NCI-H510A treated with DMSO at 0.1 percent for 48 hours (cell line): ENCODE measurements around the gene COL15A1.

Source experiments
- DNase-seq: peaks from one replicate; lab custom pipeline; 2025; lab: John Stamatoyannopoulos, UW

The COL15A1 gene

DNA sequence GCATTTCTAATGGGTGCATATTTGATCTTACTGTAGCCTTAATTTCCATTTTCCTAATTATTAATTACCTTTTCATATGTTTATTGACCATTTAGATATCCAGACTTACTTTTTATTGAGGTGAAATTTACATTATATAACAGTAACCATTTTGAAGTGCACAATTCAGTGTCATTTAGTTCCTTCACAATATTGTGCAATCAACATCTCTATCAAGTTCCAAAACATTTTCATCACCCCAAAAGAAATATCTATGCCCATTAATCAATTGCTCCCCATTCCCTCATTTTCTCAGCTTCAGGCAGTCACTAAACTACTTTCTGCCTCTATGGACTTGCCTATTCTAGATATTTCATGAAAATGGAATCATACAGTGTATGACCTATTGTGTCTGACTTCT lies 5.9 kb downstream of the COL15A1 start:
- no peak for DNase-seq

DNA sequence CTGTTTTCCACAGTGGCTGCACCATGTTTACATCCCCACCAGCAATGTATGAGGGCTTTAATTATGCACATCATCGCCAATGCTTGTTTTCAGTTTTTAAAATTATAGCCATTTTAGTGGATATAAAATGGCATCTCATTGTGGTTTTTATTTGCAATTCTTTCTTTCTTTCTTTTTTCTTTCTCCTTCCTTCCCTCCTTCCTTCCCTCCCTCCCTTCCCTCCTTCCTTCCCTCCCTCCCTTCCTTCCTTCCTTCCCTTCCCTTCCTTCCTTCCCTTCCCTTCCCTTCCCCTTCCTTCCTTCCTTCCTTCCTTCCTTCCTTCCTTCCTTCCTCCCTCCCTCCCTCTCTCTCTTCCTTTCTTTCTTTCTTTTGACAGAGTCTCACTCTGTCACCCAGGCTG lies 6.6 kb downstream of the COL15A1 start:
- no peak for DNase-seq

DNA sequence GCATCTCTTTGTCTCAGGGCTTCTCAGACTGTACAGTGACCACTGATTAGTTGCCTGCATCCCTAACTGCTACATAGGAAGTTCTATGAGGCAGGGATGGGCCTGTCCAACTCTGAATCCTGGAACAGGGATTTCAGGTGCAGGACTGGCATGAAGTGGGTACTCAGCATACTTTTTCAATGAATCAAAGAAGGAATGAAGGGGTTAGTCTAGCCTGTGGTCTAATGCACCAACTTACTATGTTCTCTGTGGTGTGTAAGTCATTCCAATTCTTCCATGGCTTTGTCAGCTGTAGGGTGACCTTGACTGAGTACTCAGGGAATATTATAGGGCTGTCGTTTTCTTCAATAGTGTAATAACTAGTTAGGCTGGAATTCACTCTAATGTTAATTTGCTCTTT lies 8.3 kb downstream of the COL15A1 start:
- no peak for DNase-seq

DNA sequence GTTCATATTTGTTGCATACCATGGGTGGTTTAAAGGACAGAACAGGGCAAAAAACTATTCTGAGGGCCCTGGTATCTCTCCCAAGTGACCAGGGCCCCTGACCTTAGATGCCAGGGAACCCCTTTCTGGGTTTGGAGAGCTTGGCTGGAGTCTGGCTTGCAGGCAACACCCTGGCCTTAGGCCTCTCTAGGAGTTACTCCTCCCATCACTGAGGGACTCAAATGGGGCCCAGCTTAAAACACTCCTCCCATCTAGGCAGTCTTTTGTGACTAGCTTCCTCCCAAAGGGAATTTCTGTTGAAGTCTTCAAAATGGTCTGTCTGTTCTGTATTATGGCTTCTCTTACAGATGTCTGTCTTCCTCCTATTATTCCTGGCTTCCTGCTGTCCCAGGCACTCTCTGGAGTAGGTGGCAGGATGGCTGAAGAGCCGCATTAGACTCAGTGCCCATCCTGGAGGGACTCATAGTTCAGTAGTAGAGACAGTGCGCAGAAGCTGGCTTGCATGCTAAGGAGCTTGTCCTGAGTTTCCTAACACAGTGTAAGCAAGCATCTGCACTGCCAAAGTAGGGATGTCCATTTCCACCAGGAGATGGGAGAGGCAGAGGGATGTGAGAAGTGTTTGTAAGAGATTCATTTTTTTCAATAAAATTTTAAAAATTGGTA lies 10.0 kb downstream of the COL15A1 start:
- no peak for DNase-seq

DNA sequence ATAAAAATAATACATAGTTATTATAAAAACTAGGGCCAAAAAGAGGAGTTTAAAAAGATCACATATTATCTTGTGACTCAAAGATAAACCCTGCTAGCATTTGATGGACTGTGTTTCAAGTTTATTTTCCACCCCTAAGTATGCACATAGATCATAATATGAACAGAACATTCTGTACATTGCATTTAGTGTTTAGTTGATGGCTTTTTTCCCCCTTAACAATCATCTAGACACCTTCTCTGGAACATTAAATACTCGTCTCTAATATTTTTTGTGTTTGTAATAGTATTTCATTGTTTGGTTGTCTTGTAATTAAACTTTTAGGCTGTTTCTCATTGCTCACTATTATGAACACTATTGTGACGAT lies 10.5 kb downstream of the COL15A1 start:
- DNase-seq: no peak

DNA sequence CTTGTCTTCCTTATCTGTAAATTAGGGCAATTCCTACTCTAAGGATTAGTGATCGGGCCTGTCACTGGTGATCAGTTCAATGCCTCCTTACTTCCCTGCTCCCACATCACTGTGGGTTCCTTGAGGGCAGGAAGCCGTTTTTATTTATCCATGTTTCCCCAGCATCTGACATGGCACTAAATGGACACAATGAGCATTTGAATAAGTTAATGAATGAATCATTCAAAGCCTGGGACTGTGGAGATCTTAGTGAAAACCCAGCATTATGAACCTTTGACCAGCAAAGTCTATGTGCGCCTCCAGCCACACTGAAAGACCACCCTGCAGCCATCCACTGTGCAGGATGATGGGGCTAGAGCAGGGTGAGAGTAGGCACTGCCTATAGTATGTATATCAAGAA lies 11.6 kb downstream of the COL15A1 start:
- no peak for DNase-seq

DNA sequence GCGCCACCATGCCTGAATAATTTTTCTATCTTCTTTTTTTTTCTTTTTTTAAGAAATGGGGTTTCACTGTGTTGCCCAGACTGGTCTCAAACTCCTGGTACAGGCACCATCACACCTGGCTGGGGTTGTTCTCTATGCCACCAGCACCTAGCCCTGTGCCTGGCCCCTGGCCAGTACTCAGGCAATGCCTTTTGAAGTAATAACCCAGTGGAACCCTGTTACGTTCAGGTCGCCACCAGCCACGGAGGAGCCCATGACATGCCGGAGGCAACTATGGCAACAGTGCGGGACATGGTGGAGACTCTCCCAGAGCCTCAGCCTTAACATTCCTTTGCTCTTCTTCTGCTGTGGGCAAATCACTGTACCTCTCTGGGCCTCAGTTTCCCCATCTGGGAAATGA lies 14.1 kb downstream of the COL15A1 start:
- DNase-seq: no peak

DNA sequence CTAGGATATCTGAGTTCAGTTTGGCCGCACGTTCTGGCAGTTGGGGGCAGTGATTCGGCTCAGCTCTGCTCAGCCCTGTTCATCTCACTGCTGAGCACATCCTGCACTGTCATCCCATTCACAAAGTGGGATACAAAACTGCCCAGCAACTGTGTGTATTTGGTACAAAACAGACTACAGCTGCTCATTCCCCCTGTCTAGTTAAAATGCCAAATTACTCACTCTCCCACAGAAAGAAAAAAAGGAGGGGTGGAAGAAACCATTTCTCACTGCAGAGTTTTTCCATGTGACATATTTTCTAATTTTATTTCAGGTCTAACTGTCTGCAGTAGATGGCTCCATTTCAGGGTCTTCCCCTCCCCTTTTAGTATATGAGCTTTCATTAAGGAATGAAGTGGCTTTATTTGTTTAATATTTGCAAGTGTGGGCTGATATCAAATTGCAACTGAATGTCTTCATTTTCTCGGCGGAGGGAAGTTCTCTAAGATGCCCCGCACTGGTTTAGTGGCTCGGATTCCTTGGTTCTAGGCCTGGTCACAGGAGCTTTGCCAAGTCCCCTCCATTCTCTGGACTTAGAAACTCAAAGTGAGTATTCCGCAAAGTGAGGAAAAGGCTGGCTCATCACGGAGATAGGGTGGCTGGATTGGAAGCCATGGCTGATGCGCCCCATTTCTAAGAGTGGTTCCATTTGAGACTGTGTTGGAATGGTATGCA lies 14.7 kb downstream of the COL15A1 start:
- no peak for DNase-seq

DNA sequence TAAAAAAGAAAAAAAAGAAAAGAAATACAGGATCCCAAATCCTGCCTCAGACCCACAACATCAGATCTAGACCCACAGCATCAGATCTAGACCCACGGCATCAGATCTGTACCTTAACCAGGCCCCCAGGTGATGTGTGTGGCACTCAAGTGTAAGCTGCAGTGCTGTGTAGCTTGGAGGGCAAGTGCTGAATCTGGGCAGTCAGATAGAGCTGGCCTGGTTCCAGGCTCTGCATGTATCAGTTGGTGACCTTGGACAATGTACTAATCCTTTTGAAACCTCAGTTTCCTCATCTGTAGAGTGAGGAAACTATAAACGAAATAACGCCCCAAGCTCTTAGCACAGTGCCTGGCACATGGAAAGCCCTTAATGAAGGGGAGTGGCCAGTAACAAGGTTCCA lies 16.7 kb downstream of the COL15A1 start:
- no peak for DNase-seq

DNA sequence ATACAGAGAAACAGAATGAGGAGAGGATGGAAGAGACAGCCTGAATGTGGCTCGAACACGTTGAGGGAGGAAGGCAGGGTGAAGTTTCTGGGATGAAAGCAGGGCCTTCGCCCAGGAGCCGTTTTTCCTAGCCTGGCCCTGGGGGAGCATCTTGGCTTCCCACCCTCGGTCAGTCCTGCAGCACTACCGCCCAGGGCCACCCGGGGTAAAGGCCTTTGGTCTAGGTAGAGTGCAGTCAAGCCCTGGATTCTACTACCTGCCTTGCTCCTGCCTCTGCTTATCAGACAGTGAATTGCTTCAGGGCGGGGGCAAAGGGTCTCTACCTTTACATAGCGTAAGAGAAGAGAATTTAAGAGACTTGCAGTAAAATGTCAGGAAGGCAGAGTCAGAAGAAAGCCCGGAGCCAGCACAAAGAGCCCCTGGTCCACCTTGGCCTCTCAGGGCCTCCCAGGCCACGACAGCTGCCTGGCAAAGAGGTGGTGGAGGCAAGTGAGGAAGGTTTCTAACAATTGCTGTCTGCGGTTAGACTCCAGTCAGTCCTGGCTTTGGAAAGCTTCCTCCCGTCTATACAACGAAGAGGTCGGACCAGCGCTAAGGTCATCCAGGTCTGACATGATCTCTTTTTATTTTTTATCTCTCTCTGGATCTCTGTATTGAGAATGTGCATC lies 17.9 kb downstream of the COL15A1 start:
- no peak for DNase-seq

DNA sequence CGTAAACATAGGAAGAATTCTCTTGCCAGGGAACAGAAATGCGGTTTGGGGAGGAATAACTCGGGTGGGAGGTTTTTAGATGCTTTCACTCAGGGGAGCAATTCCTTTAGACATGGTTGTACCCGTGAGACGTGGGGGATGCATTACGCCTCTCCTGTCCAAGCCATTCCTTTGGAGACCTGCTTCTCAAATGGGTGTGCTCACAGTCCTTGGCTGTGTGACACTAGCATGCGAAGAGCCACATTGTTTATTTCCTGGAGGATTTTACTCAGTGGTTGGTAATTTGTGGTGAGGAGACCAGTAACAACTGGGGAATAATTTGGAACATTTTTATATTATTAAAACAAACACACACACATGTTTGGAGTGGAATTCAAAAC lies 18.5 kb downstream of the COL15A1 start:
- DNase-seq: no peak

DNA sequence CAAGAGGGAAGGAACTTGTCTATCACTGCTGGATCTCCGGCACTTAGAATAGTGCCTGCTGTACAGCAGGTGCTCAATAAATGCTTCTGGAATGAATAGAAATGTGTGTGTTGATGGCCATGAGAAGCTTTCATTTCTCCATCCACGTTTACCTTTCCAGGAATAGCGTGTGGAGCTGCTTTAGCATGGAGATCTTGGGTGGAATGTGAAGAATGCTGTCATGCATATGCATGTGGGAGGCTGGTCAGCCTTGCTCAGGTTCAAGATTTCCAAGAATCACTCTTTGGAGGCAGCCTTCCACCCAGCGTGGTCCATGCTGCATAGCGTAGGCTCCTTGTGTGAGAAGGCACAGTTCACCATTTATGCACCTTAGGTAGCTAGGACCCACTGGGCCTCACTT lies 19.2 kb downstream of the COL15A1 start:
- DNase-seq: no peak

DNA sequence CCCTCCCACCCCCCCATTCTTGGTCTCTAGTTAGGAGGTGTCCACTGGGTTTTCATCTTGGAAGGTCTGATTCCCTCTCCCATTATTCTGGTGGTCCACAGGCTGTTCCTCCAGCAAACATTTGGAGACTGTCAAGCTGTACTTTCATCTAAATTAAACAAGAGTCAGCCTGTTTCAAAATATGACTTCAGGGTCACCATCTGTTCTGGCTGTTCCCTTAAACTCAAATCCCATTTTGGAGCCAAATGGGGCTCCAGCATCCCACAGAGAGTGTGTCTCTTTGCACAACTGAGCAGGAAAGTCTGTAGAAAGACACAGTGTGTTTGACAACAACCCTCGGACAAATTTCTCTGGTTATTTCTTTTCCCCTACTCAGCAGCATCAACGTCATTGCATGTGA lies 20.5 kb downstream of the COL15A1 start:
- DNase-seq: no peak

DNA sequence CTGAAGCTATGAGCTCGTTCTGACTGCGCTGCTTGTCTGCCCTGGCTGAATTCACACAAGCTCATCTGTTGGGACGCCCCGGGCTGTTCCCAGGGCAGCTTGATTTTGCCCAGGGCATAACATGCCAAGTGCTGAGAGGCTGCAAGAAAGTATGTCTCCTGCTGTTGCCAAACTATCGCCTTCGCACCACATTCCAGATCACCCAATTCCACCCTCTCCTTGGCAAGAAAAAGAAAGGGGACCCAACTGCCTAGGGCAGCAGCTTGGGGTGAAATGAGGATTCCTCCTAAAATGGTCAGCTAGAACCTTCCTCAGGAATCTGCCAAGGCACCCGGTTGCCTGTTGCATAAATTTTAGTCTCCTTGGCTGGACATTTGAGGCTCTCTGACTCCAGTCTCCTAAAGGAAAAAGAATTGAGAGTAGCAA lies 21.2 kb downstream of the COL15A1 start:
- no peak for DNase-seq

DNA sequence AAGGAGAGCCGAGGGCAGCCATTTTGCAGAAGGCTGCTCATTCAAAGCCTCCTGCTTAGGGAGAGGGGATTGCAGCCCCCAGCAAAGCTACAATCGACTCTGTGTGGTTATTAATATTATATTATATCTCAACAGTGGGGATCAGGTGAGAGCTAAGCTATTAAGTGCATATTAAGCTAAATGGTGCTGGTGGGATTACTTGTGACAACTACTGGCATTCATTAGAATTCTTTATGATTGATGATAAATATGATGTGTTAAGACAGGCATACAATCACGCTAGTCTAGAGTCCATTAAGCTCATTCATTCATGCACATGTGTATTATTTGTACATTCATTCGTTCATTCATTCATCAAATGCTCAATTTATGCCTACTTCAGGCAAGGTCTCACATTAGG lies 23.0 kb downstream of the COL15A1 start:
- no peak for DNase-seq

DNA sequence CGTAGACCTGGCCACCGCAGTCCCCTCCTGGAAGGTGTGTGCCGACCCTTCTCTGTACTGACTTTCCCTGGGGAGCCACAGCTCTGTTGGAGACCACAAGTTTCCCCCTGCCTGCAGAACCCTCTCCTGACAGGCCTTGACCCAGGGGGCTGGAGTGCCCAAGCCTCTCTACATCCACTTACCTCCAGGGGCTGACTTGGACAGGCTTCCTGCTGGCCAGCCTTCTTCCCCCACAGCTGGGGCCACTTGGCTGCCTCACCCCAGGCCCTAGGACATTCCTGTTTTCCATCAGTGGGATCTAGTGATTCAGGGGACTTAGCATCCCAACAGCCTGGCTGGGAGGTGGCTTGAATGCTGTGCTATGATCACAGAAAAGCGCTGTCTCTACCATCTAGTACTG lies 23.6 kb downstream of the COL15A1 start:
- no peak for DNase-seq

DNA sequence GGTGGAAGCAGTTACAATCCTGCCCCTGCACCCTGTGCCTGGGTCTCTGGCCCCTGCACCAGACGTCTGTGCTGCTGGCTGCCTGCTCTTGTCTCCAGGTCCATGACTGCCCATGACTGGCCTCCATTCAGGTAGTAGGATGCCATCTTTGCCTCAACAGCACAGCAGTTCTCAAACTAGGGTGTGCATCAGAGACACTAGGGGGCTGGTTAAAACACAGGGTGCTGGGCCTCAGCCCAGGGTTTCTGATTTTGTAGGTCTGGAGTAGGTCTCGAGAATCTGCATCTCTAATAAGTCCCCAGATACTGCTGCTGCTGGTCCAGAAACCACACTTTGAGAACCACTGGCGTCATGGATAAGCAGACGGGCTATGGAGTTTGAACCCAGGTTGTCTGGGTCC lies 24.0 kb downstream of the COL15A1 start:
- no peak for DNase-seq

DNA sequence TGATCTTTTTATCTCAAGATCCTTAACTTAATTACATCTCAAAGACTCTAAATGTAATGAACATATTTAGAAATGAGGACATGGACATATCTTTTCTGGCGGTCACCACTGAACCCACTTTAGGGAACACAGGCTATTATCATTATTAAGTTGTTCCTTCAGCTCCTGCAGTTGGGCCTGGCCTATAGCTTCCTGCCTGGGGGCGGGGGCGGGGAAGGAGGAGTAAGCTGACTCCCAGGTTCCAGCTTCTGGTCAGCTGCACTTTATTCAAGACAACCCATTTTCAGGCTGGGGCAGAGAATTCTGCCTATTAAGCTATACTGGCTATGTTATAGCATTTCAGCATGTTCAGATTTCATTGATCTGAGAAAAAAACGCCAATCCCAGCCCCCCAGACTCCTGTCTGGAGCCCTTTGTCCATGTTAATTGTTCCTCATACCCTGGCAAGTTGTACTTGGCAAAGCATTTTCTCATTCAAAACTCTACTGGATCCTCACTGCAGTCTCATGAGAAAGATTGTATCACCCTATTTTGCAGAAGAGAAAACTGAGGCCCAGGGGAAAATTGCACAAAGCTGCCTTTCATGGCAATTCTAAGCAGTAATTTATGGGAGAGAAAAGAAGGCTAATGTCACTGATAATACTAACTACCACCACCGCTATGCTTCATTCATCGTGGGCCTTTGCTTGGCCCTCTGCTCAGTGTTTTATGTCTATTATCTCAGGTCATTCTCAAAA lies 25.1 kb downstream of the COL15A1 start:
- DNase-seq: no peak

DNA sequence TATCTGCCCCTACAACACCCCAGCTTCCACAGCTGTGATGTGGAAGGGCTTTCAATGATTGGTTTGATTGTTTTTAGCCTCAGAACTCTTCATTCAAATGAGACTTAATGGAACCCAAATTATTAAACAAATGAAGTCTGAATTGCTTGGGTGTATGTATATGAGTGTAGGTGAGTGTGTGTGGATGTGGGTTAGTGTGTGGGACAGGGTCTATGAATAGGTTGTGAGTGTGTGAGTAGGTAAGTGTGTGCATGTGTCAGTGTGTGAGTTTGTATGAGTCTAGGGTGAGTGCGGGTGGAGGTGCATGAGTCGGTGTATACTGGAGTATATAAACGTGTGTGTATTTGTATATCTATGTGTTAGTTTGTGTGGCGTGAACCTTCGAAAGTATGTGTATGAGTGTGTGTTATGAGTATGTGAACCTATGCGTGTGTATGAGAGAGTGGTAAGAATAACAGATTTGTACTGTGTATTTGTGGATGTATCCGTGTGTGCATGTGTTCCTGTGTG lies 26.9 kb downstream of the COL15A1 start:
- DNase-seq: no peak

DNA sequence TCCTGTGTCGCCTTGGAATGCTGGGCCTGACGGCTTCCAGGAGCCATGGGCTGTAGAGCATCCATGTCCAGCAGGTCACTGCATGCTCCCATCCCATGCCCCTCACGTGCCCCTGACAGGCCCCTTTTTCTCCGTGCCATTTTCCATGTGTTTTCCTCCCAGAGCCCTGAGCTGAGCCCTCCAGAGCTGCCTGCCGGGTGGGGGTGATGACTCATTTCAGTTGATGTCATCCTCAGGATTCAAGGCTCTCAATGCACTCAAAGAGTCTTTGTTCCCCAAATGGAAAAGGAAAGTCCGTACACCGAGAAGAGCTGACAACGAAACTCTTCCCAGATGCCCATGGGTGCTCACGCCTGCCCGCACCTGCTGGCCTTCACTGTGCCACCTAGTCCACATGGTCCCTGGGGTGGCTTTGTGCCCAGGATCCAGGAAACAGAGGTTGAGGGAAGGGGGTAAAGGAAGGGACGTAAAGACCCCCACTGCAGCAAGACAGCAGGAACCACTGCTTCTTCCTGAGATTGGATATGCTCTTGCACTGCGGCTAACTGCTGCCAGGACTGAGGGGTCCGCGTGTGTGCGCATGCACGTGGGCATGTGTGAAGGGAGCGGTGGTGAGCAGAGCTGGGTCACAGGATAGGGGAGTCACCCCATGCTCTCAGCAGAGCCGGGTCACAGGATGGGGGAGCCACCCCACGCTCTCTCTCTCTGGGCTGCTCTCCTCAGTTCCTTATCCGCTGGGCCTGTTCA lies 27.6 kb downstream of the COL15A1 start:
- DNase-seq: no peak

DNA sequence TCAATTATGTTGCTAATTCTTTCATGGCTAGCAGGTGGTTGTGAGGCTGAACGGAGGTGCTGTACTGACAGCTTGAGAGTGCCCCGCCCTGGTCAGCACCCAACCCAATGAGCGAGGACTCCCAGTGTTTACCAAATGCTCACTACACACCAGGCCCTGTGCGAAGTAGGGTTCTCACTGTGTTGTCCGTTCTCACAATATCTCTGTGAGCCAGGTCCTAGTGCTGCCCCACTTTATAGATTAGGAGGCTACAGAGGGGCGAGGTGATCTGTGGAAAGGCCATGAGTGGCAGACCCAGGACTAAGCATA lies 28.2 kb downstream of the COL15A1 start:
- DNase-seq: no peak

DNA sequence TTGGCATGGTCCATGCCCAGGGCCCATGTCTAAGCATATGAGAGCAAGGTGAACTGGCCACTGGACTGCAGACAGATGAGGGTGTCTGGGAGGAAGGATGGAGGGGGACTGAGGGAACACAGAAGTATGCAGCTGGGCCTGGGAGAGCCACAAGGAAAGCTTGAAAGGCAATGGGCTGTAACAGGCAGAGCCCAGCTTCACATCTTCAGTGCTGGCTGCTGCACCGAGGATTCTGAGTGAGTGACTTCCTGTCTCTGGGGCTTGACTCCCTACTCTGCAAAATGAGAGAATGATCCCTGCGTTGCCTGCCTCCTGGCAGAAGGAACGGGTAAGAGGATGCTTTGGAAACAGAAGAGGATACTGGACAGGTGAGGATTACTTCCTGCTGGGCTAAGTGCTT lies 29.0 kb downstream of the COL15A1 start:
- DNase-seq: peak; percentile 39
